ENCODE data around the gene ACAA2.

DNA sequence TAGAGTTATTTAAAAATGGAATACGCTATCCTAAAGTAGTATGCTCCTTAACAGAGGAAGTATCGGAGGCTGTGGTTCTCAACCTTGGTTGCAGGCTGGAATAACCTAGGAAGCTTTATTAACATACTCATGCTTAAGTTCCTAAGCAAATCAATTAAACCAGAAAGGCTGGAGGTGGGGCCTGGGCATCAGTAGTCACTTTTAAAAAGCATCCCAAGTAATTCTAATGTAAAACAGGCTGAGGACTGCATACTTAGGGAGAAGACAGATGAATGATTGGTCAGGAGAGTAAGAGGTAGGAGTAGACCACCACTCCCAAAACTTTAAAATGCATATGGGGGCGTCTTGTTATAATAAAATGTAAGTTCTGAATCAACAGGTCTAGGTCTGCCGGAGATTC is 15.3 kb downstream of the ACAA2 start:
- TF ChIP-seq, protein P1, sequence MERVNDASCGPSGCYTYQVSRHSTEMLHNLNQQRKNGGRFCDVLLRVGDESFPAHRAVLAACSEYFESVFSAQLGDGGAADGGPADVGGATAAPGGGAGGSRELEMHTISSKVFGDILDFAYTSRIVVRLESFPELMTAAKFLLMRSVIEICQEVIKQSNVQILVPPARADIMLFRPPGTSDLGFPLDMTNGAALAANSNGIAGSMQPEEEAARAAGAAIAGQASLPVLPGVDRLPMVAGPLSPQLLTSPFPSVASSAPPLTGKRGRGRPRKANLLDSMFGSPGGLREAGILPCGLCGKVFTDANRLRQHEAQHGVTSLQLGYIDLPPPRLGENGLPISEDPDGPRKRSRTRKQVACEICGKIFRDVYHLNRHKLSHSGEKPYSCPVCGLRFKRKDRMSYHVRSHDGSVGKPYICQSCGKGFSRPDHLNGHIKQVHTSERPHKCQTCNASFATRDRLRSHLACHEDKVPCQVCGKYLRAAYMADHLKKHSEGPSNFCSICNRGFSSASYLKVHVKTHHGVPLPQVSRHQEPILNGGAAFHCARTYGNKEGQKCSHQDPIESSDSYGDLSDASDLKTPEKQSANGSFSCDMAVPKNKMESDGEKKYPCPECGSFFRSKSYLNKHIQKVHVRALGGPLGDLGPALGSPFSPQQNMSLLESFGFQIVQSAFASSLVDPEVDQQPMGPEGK (CRISPR knock-in tag; IDR thresholded peaks at IDR 0.05; ENCODE audit: borderline replicate concordance), result no peak
- TF ChIP-seq OSR1 (CRISPR knock-in tag; IDR thresholded peaks at IDR 0.05) (no peak), CSDC2 (CRISPR knock-in tag; IDR thresholded peaks at IDR 0.05) (no peak), ISL1 (CRISPR knock-in tag; IDR thresholded peaks at IDR 0.05) (no peak), ZFP3 (CRISPR knock-in tag; IDR thresholded peaks at IDR 0.05) (no peak), GLIS3 (CRISPR knock-in tag; IDR thresholded peaks at IDR 0.05) (no peak), BACH2 (CRISPR knock-in tag; IDR thresholded peaks at IDR 0.05; ENCODE audit: borderline replicate concordance) (no peak), PPARA (CRISPR knock-in tag; IDR thresholded peaks at IDR 0.05; ENCODE audit: borderline replicate concordance) (no peak), ZC3H10 (CRISPR knock-in tag; IDR thresholded peaks at IDR 0.05) (no peak), ZNF8 (CRISPR knock-in tag; IDR thresholded peaks at IDR 0.05) (no peak), ZNF70 (CRISPR knock-in tag; IDR thresholded peaks at IDR 0.05) (no peak), ESRRG (CRISPR knock-in tag; IDR thresholded peaks at IDR 0.05) (no peak), ARNTL (CRISPR knock-in tag; IDR thresholded peaks at IDR 0.05; ENCODE audit: borderline replicate concordance, low read depth) (no peak)
- TF ChIP-seq, protein P2, sequence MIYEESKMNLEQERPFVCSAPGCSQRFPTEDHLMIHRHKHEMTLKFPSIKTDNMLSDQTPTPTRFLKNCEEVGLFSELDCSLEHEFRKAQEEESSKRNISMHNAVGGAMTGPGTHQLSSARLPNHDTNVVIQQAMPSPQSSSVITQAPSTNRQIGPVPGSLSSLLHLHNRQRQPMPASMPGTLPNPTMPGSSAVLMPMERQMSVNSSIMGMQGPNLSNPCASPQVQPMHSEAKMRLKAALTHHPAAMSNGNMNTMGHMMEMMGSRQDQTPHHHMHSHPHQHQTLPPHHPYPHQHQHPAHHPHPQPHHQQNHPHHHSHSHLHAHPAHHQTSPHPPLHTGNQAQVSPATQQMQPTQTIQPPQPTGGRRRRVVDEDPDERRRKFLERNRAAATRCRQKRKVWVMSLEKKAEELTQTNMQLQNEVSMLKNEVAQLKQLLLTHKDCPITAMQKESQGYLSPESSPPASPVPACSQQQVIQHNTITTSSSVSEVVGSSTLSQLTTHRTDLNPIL (CRISPR knock-in tag; IDR thresholded peaks at IDR 0.05; ENCODE audit: low read depth), result no peak
